NCI-H2171 (cell line): ENCODE results near the gene MMP11.
A peak's percentile ranks its signal among the peaks of the same experiment; 100 is the strongest.

Experiments
- DNase-seq: peaks from one replicate; lab custom pipeline; 2025; lab: John Stamatoyannopoulos, UW

MMP11 gene

GRCh38 chr22:23780146-23780748, 7.6 kb downstream of the MMP11 start:
- no peak for DNase-seq

GRCh38 chr22:23781065-23781464, 8.4 kb downstream of the MMP11 start:
- no peak for DNase-seq

GRCh38 chr22:23781511-23782183, 9.0 kb downstream of the MMP11 start:
- DNase-seq = no peak

- no peak for DNase-seq
Measured at GRCh38 chr22:23782252-23782651, 9.6 kb downstream of the MMP11 start.

GRCh38 chr22:23782703-23783102, 10.1 kb downstream of the MMP11 start:
- no peak for DNase-seq

GRCh38 chr22:23783265-23784150, 10.9 kb downstream of the MMP11 start:
- no peak for DNase-seq

GRCh38 chr22:23784215-23784732, 11.6 kb downstream of the MMP11 start:
- DNase-seq = no peak

GRCh38 chr22:23786261-23786710, 13.6 kb downstream of the MMP11 start:
- DNase-seq = no peak

- DNase-seq = peak; percentile 84
Measured at GRCh38 chr22:23786752-23787599, 14.3 kb downstream of the MMP11 start, which contains the start of gene SMARCB1. TSS of gene SMARCB1 (plus strand) at chr22:23786966. CDS start at chr22:23787170, 204 bp downstream.

GRCh38 chr22:23787600-23787896, 14.9 kb downstream of the MMP11 start:
- DNase-seq = no peak

GRCh38 chr22:23787910-23788309, 15.3 kb downstream of the MMP11 start:
- no peak for DNase-seq

GRCh38 chr22:23789121-23789520, 16.5 kb downstream of the MMP11 start:
- DNase-seq = no peak

GRCh38 chr22:23789638-23790037, 17.0 kb downstream of the MMP11 start:
- no peak for DNase-seq

GRCh38 chr22:23790819-23791737, 18.4 kb downstream of the MMP11 start:
- no peak for DNase-seq

- DNase-seq = no peak
Measured at GRCh38 chr22:23791738-23792645, 19.3 kb downstream of the MMP11 start.

- no peak for DNase-seq
Measured at GRCh38 chr22:23793326-23793725, 20.7 kb downstream of the MMP11 start.

- no peak for DNase-seq
Measured at GRCh38 chr22:23796461-23796860, 23.8 kb downstream of the MMP11 start.

- no peak for DNase-seq
Measured at GRCh38 chr22:23800297-23801237, 27.9 kb downstream of the MMP11 start.
